GM12878 (cell line): ENCODE measurements around the gene EFHC1. TPM values are rescaled to one million over a fixed set of nuclear protein-coding genes. Genes with fewer than 3 reads are reported as not detected.

ENCODE experiments used
- BMI1 ChIP-seq: fragments of 450-650 bp; IDR thresholded peaks from 2 replicates; pipeline ENCODE4 v1.6.1; 2016; ENCODE audit warnings: mild to moderate bottlenecking, moderate library complexity, borderline replicate concordance
- CTCF ChIP-seq, 3 experiments: IDR thresholded peaks in 2 of 3; conservative IDR thresholded peaks in 1 of 3; 2 replicates each; pipeline ENCODE4 v1.5.1; 2011; ENCODE audit warnings: low read depth in 3 of 3, low read length in 3 of 3, mild to moderate bottlenecking in 3 of 3, control low read depth in 2 of 3, moderate library complexity in 2 of 3, inconsistent platforms in 1 of 3, mixed read lengths in 1 of 3; ENCODE audit not compliant: control insufficient read depth in 2 of 3, insufficient read depth in 1 of 3; ENCODE audit errors: extremely low read depth in 1 of 3
- E2F4 ChIP-seq: IDR thresholded peaks from 2 replicates; pipeline ENCODE4 v1.6.1; 2012; ENCODE audit warnings: low read depth, low read length, improper control_type of control experiment
- EP300 ChIP-seq, 2 experiments: fragments of 150-350 bp in 1 of 2; IDR thresholded peaks; 2 replicates each; pipeline ENCODE4 v1.6.1; 2011 to 2012; ENCODE audit warnings: low read depth in 2 of 2, low read length in 2 of 2, borderline replicate concordance in 1 of 2, improper control_type of control experiment in 1 of 2, inconsistent platforms in 1 of 2; ENCODE audit not compliant: control insufficient read depth in 1 of 2
- IRF5 ChIP-seq: fragments of 450-650 bp; IDR thresholded peaks from 2 replicates; pipeline ENCODE4 v1.6.1; 2017; ENCODE audit warnings: borderline replicate concordance
- JUND ChIP-seq: IDR thresholded peaks from 2 replicates; pipeline ENCODE4 v1.6.1; 2012; ENCODE audit warnings: low read depth, mild to moderate bottlenecking, low read length, improper control_type of control experiment, moderate library complexity
- MEF2A ChIP-seq: IDR thresholded peaks from 2 replicates; pipeline ENCODE4 v1.6.1; 2011; ENCODE audit warnings: low read depth, mild to moderate bottlenecking, low read length, moderate library complexity; ENCODE audit not compliant: insufficient read depth
- NFYA ChIP-seq: IDR thresholded peaks from 2 replicates; pipeline ENCODE4 v1.6.1; 2011; ENCODE audit warnings: low read depth, mild to moderate bottlenecking, low read length, improper control_type of control experiment, borderline replicate concordance
- REST ChIP-seq: IDR thresholded peaks from 2 replicates; pipeline ENCODE4 v1.6.1; 2012; ENCODE audit warnings: mild to moderate bottlenecking, low read depth, low read length
- RFX5 ChIP-seq: IDR thresholded peaks from 2 replicates; pipeline ENCODE4 v1.6.1; 2011; ENCODE audit warnings: low read depth, low read length, improper control_type of control experiment
- SIN3A ChIP-seq: IDR thresholded peaks from 2 replicates; pipeline ENCODE4 v1.6.1; 2012; ENCODE audit warnings: low read depth, low read length, improper control_type of control experiment
- SMAD1 ChIP-seq: fragments of 450-650 bp; IDR thresholded peaks from 2 replicates; pipeline ENCODE4 v1.6.1; 2018; ENCODE audit warnings: mild to moderate bottlenecking, low read depth; ENCODE audit not compliant: partially characterized antibody
- ZNF274 ChIP-seq: IDR thresholded peaks from one replicate; pipeline ENCODE4 v1.8.0; 2011; ENCODE audit not compliant: insufficient read length, insufficient read depth
- ZNF687 ChIP-seq: fragments of 450-650 bp; IDR thresholded peaks from 2 replicates; pipeline ENCODE4 v1.6.1; 2017; ENCODE audit warnings: mild to moderate bottlenecking, moderate library complexity
- ZZZ3 ChIP-seq: IDR thresholded peaks from 2 replicates; pipeline ENCODE4 v1.6.1; 2011; ENCODE audit warnings: low read depth; ENCODE audit not compliant: control insufficient read depth, insufficient read length
- polyA plus RNA-seq, 11 experiments: library from polyadenylated mRNA; depleted of rRNA in 4 of 11; unstranded in 6 of 11; stranded (reverse) in 5 of 11; fragments of >200 nt; fragmentation: Nextera tagmentation in 4 of 11; fragmentation: Illumina TruSeq in 1 of 11; extraction: Ambion mirVana in 4 of 11; extraction: Trizol in 1 of 11; gene quantifications; 1 replicate in 1 of 11; 2 replicates in 10 of 11; pipeline versions ENCODE4 v1.2.1 to v1.2.3, GENCODE V29; 2011 to 2016; ENCODE audit warnings: inconsistent platforms in 2 of 11, missing spikeins in 2 of 11, low read depth in 1 of 11
- total RNA-seq, 4 experiments: library from RNA; depleted of rRNA in 3 of 4; stranded (reverse); fragments of >200 nt in 3 of 4; fragmentation: Illumina TruSeq in 1 of 4; extraction: Trizol in 1 of 4; gene quantifications; 2 replicates each; pipeline versions ENCODE4 v1.2.1 to v1.2.3, GENCODE V29; 2013 to 2021

The EFHC1 gene
- total and polyA plus RNA-seq, 10 of the 15 experiments (the other 5 are each of a cell fraction or from before 2014, with no cell fraction given), result 5.5 to 14.5 (median 8.8) TPM

GRCh38 chr6:52419809-52420667, at the start of gene EFHC1 (continued):
- TF ChIP-seq ZNF687 (peak; percentile 9; the same call in 1 of the 2 replicates), MEF2A (no peak), JUND (no peak), RFX5 (no peak), ZZZ3 (no peak), E2F4 (no peak; the same call in 1 of the 2 replicates), EP300 (IDR thresholded peaks at IDR 0.05; ENCODE audit: borderline replicate concordance in 1 of 2, control insufficient read depth in 1 of 2, low read depth in 2 of 2, low read length in 2 of 2) (peak in 1 of 2 experiments; percentile 50; a peak in 1 of 4 replicates), SIN3A (peak; percentile 98), SMAD1 (no peak), BMI1 (peak; percentile 98), CTCF (IDR thresholded peaks at IDR 0.05 in 2 of 3, conservative IDR thresholded peaks at IDR 0.05 in 1 of 3; ENCODE audit: control insufficient read depth in 2 of 3, extremely low read depth in 1 of 3, insufficient read depth in 1 of 3, low read depth in 3 of 3, low read length in 3 of 3) (no peak), ZNF274 (no peak), IRF5 (peak; percentile 88), NFYA (no peak), REST (no peak)
